ENCODE measurements around the gene CXCL12.

- TF ChIP-seq POLR2A (IDR thresholded peaks at IDR 0.05) = no peak
- TF ChIP-seq CTCF (IDR thresholded peaks at IDR 0.05) = no peak
These were observed 42.6 kb upstream of the CXCL12 start for GRCh38 chr10:44427479-44427878.
